HG03159 (cell line): ENCODE measurements around the gene NCAM1.

Experiments
- ATAC-seq: cut with Tn5 transposase; IDR thresholded peaks from one replicate; pipeline ENCODE4 v1.9.1; 2021; ENCODE audit warnings: mild to moderate bottlenecking, moderate library complexity; ENCODE audit not compliant: unreplicated experiment

Gene NCAM1

DNA sequence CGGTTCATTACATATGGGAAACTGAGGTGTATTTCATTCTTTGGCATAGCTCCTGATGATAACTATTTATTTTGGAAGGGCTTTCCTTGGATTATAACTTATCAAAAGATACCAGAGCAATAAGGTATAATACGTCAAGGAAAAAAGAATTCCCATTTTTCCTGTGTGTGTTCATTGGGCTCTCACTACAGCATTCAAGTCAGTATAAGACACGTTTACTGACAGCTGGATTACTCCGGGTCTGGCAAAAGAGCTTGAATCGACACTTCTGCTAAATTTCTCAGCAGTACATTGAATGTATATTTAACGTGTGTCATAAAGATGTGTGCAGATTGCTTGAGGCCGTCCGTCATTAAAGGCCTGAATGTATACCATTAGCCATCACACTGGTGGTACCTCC is 163.4 kb downstream of the NCAM1 start:
- ATAC-seq: no peak

DNA sequence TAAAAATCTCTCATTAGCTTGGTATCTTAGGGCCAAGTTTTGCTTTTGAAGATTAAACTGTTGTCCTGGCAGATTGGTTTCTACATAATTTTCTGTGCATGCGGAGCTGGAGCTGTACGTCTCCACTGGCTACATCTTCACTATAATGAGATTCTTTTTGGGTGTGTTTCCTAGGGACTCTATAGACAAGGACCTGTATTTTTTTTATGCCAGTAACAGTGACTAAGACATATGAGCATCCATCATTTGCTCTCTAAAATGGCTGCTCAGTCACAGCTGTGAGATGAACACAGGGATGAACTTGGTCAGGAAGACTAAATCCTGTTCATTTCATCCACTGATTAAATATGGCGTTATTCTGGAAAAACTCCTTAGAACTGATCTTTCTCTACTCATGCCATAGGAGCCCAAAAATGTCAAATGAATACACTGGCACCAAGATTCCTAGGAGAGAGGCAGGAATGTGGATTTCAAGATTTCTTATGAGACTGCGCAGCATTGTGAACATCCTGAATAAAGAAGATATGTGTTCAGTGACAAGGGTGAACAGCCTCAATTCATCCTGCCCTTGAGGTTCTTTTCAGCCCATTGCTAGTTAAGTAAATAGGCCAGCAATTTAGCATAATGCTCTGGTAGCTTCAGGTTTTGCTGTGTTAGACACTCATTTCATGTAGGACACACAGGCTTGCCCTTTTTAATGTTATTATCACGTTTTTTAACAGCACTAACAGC is 168.2 kb downstream of the NCAM1 start:
- no peak for ATAC-seq

DNA sequence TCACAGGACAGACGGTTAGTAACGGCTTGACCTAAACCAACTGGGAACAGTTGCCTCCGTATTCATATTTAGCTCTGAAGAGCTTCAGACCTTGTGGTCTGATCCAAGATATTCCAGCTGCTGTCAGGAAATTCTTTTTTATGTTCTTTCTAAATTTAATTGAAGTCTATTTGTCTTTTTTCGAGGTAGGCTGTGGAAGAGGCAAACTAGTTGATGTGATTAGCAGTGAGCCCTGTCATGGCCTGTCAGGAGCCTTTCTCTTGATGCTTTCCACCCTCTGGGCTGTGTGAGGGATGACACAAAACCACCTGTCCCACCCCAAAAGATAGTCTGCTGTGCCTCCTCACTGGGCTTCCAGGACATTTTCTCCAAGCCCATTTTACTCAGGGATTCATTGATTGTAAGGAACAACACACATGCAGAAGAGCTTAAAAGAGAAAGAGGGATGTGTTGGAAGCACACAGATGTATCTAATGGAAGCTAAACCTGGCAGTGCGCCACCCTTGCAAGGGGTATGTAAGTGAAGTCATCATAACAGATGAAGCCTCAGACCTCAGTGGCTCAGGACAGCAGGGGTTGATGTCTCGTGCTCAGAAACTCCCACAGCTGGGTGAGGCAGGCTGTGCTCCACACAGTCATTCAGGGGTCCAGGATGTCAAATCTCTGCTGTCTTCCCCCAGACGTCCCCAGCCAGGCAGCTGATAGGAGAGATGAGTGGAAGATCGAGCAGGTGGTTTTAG is 170.0 kb downstream of the NCAM1 start:
- no peak for ATAC-seq

DNA sequence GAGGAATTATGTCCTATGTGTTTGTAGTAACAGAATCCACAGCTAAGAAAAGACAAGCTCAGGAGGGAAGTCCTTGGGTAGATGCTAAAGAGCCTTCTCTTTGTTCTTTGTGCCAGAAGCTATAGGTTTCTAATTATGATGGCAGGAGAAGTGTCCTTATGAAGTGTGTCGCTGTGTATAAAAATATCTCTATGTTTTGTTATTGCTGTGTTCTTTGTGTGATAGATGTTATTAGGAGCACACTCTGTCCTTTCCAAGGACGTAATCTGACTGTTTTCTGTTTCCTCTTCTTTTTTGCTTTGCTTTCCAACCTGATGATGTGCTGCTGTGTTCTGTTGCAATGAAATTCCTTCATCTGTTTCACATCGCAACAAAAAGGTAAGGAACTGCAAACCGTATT is 171.9 kb downstream of the NCAM1 start:
- no peak for ATAC-seq

DNA sequence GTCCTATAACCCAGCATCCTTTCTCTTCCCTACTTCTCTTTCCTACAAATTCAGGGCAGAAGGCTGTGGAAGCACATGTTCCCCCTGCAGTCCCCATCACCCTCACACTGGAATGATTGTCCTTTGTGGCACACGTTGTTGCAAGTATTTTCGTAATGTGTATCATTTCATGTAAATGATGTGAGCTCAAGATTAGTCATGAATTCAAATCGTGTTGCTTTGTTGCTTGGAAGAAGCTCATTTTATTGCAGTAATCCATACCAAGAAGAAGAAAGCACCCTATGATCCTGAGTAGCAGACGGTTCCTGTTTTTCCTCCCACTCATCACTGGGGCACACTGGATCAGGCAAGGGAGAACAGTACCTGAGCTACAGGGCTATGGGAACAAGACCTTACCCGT is 173.4 kb downstream of the NCAM1 start:
- no peak for ATAC-seq

DNA sequence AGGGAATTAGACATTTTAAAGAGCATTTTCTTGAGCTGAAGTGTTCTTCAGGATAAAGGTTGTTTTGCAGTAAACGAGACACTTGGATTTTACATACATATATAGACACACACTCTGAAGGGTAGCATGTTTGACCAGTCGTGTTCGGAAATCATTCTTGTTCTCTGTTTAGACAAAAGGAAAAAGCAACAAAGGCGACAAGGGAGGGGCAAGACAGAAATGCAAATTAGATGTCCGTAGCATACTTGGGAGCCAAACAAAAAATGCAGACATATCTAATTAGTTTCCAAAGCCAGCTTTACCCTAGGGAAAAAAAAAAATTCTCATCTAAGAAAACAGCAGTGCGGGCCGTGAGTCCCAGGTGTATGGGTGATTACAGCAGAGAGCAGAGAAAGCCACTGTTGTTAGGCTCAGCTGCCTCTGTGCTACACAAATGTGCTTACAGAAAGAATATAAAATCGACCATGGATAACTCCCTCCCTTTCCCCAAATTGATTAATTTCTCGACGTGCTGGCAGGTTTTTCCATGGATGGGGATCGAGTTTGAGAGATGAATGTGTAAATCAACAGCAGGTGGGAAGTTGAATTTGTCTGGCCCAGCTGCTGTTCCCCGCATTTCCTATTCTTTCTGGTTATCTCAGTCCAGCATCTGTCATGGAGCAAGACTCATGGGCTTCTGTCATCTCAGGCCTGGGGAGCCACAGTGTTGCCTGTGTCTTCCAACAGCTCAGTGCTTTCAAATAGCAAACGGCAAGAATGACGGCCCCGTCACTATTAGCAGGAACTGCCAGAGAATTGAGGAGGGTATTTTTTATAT is 176.7 kb downstream of the NCAM1 start:
- no peak for ATAC-seq

DNA sequence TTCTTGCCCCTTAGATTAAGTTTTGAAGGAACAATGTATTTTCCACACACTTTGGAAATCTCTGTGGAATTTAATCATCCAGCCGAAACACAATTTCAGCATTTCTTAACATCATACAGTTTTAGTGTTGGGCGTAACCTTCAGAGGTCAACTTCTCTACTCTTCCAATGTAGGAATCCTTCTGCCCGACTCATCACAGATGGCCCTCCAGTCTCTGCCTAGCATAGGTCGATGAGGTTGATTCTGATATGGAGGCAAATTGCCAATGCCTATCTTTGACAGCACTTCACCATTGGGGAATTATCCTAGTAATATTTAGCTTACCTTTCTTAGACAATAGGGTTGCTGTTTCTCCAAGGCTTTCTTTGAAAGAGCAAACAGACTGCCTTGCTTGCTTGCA is 177.5 kb downstream of the NCAM1 start:
- ATAC-seq: no peak

DNA sequence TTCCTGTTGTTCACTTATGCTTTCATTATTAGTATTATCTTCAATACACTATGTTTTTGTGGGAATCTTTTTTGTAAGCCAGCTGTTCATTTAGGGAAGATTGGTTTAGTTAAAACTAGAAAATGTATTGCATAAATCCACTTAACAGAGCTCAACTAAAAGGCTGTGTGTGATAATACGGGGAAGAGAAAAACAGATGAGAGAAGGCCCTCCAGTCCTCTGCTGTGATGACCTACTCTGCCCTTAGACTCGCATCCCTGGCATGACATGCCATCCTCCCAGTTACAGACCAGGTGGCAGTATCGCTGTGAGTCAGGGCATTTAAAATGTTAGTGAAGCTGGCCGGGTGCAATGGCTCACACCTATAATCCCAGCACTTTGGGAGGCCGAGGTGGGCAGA is 179.8 kb downstream of the NCAM1 start:
- ATAC-seq: no peak

DNA sequence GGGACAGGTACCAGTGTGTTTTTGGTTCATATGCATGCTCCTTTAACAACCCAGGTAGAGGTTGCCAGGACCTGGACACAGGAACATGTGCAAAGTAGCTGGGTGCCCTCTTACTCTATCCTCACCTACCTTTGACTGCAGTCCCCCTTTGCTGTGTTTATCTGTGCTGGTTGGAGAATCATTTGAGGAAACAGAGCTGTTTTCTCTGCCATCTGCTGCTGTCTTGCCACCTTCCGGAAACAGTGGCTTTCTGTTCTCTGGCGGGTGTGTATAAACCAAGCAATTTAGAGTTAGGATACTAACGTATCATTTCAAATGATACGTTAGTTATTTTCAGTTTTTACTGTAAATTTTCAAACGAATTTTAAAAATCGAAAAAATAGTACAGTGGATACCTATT is 181.3 kb downstream of the NCAM1 start:
- no peak for ATAC-seq

DNA sequence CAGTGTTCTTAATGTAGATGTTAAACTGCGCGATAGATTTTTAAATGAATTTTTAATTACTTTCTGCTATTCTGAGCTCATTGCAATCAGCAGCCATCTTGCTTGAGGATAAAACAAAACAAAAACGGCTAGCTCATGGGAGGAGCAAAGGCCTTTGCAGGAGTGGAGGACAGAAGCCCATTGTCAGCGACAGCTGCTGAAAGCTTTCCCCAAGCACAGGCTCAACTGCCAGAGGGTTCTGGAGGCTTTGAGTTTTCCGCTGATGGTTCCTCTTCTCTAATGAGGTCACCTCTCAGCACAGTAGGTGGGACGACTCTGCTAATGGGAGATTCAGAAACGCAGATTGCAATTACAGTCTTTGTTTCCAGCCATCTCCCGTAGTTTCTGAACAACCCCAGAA is 186.0 kb downstream of the NCAM1 start:
- ATAC-seq: no peak

DNA sequence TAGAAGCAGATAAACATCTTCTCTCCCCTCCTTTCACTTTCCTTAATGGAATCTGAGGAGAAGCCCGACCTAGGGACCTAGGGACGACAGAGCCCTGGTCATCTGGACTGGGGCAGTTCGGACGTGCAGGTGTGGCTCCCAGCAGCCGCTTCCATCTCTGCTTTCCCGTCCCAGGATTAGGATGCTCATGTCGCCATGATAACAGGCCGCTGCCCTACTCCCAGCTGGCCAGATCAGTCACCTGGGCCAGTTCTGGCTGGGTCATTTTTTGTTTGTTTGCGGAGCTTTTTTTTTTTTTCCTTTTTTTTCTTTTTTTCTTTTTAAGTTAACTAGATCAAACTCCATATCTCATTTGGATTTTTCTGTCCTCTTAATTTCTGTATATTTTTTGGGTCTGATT is 186.9 kb downstream of the NCAM1 start:
- no peak for ATAC-seq

DNA sequence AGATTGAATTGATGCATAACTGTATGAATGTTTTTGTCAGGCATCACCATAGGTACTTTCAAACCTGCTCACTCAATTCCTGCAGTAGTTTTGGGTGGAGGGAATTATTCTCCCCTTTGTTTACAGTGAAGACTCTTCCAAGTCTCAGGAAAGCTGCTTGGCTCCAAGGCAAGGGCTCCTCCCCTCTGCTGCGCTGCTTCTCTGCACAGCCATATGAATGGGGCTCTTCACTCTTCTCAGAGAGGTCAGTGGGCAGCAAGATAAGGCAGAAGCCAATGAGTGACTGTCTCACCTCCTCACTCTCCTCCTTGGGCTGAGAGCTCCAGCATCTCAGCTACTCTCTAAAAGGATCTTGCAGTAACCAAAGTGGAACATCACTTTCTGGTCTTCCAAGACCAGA is 187.4 kb downstream of the NCAM1 start:
- no peak for ATAC-seq

DNA sequence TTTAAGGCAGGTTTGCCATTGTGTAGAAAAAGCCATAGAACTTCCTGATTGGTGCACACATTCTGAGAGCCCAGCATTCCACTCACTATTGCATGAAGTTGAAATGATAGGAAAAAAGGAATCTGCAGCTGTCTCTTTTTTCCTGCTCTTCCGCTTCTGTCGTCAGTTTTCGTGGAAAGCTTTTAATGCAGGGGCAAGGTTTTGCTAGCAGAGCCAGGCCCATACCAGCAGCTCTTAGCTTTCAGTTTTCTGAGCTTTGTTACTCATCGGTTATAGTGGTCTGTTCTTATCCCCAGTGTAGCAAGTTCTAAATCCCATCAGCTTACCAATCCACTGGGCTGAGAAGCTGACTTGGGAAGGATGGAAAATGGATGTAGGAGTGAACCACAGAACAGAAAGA is 190.3 kb downstream of the NCAM1 start:
- ATAC-seq: no peak

DNA sequence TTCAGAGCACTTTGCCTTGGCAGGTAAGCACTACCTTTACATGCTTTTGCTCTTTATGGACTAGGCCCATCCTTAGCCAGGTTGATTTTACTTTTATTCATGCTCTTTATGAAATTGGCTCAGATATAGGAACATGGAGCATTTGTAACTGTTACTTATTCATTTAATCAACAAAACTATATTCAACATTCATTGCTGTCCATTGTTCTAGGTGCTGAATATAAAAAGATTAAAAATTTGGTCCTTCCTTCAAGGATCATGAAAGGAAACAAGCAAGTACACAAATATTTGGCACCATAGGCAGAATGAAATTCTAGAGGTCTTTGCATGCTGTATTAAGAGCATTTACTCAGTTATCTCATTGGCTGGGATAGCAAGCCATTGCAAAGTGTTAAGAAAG is 191.3 kb downstream of the NCAM1 start:
- ATAC-seq: no peak

DNA sequence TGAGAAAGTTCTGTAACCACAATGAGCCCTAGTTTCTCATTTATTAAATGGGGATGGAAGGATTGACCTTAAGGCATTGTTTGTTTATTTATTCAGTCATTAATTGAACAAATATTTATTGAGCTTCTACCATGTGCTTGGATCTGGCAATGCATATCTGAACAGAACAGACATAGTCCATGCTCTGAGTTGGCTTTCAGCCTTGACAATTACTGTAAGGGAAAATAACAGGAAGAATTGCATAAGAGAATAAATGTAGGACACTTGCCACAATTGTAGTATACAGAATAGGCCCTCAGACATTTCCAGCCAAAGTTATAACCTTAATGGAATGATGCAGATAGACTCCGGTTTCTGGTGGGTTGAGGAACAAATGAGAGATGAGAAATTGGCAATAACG is 192.6 kb downstream of the NCAM1 start:
- no peak for ATAC-seq

DNA sequence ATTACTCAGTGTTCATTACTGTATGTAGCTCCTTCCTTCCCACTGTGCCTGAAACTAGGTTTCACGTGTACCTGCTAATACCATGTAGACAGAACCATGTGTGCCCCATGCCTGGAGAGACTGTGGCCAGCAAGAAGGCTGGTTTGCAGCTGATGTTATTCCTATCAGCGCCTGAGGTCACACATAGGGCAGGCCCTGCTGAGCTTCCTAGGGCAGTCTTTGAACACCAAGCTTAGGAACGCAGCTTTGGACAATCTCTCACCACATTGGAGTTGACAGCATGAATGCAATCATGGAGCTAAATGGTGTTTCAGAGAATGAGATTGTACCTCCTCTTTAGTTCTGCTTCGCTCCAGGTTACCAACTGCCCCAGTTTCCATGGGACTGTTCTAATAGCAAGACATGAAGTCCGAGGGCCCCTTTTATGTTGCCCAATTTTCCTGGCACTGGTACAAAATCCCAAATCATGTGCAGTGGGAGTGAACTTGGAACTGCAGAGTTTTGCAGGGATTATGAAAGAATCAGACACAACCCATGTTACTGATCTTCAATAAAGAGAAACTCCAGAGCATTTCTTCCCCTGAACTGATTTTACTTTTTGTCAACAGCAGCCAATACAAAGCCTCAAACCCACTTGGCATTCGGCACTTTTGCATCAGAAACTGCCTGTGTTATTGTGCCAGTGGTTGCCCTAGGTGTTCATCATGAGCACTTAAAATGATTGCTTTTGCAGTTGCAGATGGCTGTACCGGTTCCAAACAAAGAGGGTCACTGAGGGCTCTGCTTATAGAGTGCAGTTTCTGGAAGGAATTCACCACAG is 199.0 kb downstream of the NCAM1 start:
- no peak for ATAC-seq

DNA sequence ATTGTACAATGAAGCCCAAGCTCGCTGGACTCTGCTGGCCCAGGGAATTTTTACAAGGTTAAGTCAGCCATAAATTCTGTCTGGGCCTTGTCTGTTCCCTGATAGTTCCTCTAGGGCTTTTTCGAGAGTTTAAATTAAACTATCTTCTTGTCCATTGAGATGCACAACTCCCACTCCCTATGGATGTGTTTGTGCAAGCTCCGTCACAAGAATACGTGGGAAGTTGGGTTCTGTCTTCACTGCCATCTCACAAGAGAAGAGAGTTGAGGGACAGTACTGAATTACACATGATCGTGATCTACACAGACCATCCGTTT is 199.5 kb downstream of the NCAM1 start:
- ATAC-seq: no peak

DNA sequence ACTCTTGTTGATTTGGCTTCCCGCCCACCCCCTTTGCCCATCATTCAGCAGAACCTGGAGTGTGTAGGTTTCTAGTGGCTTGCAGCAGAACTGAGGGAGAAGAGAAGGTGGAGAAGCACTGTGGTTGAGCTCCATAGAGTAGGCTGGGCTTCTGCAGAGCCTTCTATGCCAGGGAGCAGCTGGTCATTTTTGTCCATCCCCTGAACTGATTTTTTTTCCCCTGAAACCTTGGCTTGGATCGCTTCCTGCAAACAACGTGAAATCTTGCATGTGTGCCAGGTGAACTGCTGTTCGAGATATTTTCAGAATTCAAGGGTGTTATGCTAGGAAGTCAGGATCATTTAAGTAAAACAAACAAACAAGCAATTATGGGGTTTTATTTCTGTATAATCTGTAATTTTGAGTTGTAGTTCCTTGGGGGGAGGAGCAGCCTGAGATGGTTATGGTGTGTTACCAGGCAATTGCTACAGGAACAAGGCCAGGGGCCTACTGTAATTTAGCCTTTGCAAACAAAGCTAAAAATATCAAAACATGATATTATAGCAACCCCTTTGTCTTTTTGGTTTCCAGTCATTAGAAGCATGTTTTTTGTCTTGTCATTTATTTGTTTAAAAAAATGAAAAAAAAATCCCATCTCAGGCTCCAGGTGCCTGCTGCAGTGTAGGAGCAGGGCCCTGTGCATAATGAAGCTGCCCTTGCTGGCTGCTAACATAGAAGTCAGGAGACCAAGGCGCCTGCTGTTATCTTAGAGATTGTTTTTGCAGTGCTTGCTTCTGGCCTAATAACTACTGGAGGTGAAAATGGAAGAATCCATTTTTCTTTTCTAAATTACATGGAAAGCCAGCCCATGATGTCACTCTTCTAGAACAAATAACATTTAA is 200.7 kb downstream of the NCAM1 start:
- ATAC-seq: no peak

DNA sequence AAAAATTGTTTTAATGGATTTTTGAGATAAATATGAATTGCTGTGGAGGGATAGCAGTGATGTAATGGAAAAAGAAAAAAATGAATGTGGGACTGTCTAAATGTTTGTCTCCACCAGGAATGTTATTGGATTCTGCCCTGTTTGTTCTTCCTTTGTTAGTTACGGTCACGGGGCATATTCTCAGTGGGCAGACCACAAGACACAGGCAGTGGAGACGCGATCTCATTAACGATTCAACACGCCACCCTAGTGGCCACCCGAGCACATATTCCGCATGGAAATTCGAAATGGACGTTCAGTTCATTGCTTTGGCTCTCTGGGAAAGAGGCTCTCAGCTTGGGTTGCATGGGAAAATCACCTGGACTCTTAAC is 201.4 kb downstream of the NCAM1 start:
- no peak for ATAC-seq

DNA sequence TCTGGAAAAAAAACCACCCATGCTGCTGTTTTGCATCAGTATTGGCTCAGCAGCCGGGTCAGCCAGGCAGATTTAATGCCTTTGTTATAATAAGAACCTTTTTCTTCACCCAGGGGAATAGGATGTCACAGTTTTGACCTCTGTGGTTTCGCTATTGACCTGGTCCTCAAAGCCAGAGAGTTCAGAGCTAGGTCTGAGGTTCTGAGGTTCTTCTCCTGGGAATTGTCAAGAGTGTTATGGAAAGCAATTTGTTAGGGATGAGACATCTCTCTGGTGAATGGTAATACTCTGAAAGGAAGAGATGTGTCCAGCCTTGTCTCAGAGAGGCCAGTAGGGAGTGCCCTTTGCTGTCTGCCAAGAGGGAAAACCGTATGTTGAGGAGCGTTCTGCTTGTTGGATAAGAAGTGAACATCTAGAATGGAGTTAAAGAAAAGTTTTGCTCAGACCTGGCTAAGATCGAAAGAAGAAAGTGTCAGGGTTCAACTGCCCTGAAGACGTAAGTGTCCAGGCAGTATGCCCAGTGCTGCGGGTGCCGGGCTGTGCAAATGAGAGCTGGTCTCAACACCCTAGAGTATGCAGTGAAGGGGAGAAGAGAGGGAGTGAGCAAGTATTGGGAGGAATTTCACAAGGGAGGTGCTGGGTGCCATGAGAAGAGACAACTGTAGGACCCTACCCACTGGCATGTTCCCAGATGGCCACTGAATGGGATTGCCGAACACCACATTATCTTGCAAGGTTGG is 202.2 kb downstream of the NCAM1 start:
- ATAC-seq: no peak
